Spleen (tissue), 11 donors: ENCODE measurements around the gene ADORA1. TPM values are rescaled to one million over a fixed set of nuclear protein-coding genes. Genes with fewer than 3 reads are reported as not detected.
A peak's percentile ranks its signal among the peaks of the same experiment; 100 is the strongest.

ENCODE experiments used
- DNase-seq: peaks from one replicate; pipeline ENCODE4 v3.0.0-alpha.2; 2020
- H3K27ac ChIP-seq, 8 donors: fragments of 200-600 bp; sonication (generic) in 7 of 8; 1 replicate in 4 of 8; 2 replicates in 4 of 8; pipeline versions ENCODE4 v1.5.0 to v1.8.0; 2016 to 2021; ENCODE audit warnings: inconsistent platforms in 4 of 8, mild to moderate bottlenecking in 4 of 8, moderate library complexity in 1 of 8
- H3K27me3 ChIP-seq, 7 donors: fragments of 200-600 bp; sonication (generic) in 6 of 7; replicated peaks in 1 of 7; 1 replicate in 4 of 7; 2 replicates in 3 of 7; pipeline versions ENCODE4 v1.5.0 to v1.8.0; 2016 to 2021; ENCODE audit warnings: inconsistent platforms in 3 of 7, mild to moderate bottlenecking in 1 of 7
- H3K36me3 ChIP-seq, 6 donors: fragments of 200-600 bp; sonication (generic) in 5 of 6; 1 replicate in 4 of 6; 2 replicates in 2 of 6; pipeline versions ENCODE4 v1.5.0 to v1.8.0; 2016 to 2021; ENCODE audit warnings: inconsistent platforms in 2 of 6
- H3K4me1 ChIP-seq, 6 donors: fragments of 200-600 bp; sonication (generic) in 5 of 6; 1 replicate in 3 of 6; 2 replicates in 3 of 6; pipeline versions ENCODE4 v1.5.0 to v1.8.0; 2016 to 2021; ENCODE audit warnings: inconsistent platforms in 3 of 6
- H3K4me3 ChIP-seq, 8 donors: fragments of 200-600 bp; sonication (generic) in 7 of 8; 1 replicate in 4 of 8; 2 replicates in 4 of 8; pipeline versions ENCODE4 v1.5.0 to v1.8.0; 2016 to 2021; ENCODE audit warnings: inconsistent platforms in 4 of 8, mild to moderate bottlenecking in 4 of 8, moderate library complexity in 2 of 8
- H3K9me3 ChIP-seq, 8 donors: fragments of 200-600 bp; sonication (generic) in 7 of 8; 1 replicate in 4 of 8; 2 replicates in 4 of 8; pipeline versions ENCODE4 v1.5.0 to v1.8.0; 2016 to 2021; ENCODE audit warnings: inconsistent platforms in 4 of 8
- CTCF ChIP-seq, 11 experiments: fragments of 200-600 bp in 7 of 11; fragments of 450-650 bp in 4 of 11; sonication (generic) in 4 of 11; IDR thresholded peaks in 8 of 11; conservative IDR thresholded peaks in 3 of 11; 1 replicate in 7 of 11; 2 replicates in 4 of 11; pipeline versions ENCODE4 v1.4.0 to v1.8.0; 2016 to 2021; ENCODE audit warnings: antibody characterized with exemption in 11 of 11, inconsistent platforms in 4 of 11, mild to moderate bottlenecking in 1 of 11
- POLR2A ChIP-seq, 3 donors: fragments of 450-650 bp; IDR thresholded peaks; one replicate each; pipeline ENCODE4 v1.5.1; 2017; ENCODE audit warnings: antibody characterized with exemption in 3 of 3, mild to moderate bottlenecking in 1 of 3
- POLR2AphosphoS5 ChIP-seq, 3 donors: sonication (generic); formaldehyde crosslinking; IDR thresholded peaks; one replicate each; pipeline ENCODE4 v1.5.1; 2017; ENCODE audit warnings: antibody characterized with exemption in 3 of 3
- WGBS, 5 donors: extraction: QIAGEN DNeasy Blood & Tissue Kit in 3 of 5; methylation state at CpG; one replicate each; pipeline versions ENCODE4 v1.1.5 to v1.1.7; 2013 to 2018; 5-methylcytosine and 5-hydroxymethylcytosine counted together
- intact Hi-C: fragments of 100-400 bp; cut with DNase I; formaldehyde crosslinking; loops from one replicate; pipeline ENCODE4 v1.15.0; 2023; ENCODE audit warnings: low total_unique reads
- polyA plus RNA-seq, 3 donors: library from polyadenylated mRNA; stranded (reverse); fragments of 200-250 nt; gene quantifications; one replicate each; pipeline ENCODE4 v1.2.1, GENCODE V29; 2013
- total RNA-seq, 7 donors: library from RNA; depleted of rRNA in 3 of 7; stranded (reverse); fragments of >200 nt in 3 of 7; fragmentation: NEBNext Ultra II Directional in 4 of 7; extraction: Animal tissue kit (Norgen Biotek cat#: 25700) in 4 of 7; gene quantifications; one replicate each; pipeline versions ENCODE4 v1.1.0 to v1.2.1, GENCODE V29; 2016 to 2021
- donor health status: healthy with polysubstance abuse.
- donor health status: DM: no; HTN: no; CAD: no; lungs with moderate emphysema.
- donor health status: DM: no; HTN: no; CAD: no.
- donor health status: Bipolar disorder and iron deficiency.
- donor health status: healthy.
- donor health status: DM: no; HTN: no; CAD: no.
- donor health status: DM: yes; HTN: yes; CAD: no.

ADORA1 gene
- total and polyA plus RNA-seq, 10 donors = 0.37 to 13.5 (median 5.3) TPM

GRCh38 chr1:203117611-203118575 is 9.6 kb upstream of the ADORA1 start:
- peak in 9 of 11 experiments; percentile 50 to 80 (median 64) for TF ChIP-seq CTCF (IDR thresholded peaks at IDR 0.05 in 8 of 11, conservative IDR thresholded peaks at IDR 0.05 in 3 of 11)
- TF ChIP-seq POLR2A (IDR thresholded peaks at IDR 0.05) = no peak
- TF ChIP-seq POLR2AphosphoS5 (IDR thresholded peaks at IDR 0.05) = no peak
- H3K27ac ChIP-seq = peak overlapping the region in 1 of 8 donors; percentile 4
- 28 to 33% (median 29%) methylated on average over 34 to 35 of the region's 35 CpGs for WGBS, 5 donors
- H3K27me3 ChIP-seq = peaks cover 0 to 74% (median 12%) of the 10 kb centered on the region in 7 donors
- intact Hi-C loops = loop anchor here (5.0 kb wide), 1 partner anchor 99 kb away; no protein-coding TSS in a partner anchor
- no peaks in the 10 kb centered on the region for H3K9me3 ChIP-seq
- H3K4me3 ChIP-seq = no peak overlapping the region
- H3K4me1 ChIP-seq = peaks cover 0 to 21% (median 2%) of the 10 kb centered on the region in 6 donors
- no peaks in the 10 kb centered on the region for H3K36me3 ChIP-seq
- DNase-seq = peak; percentile 86

- WGBS, 5 donors = 67 to 79% (median 75%) methylated on average over 6 to 7 of the region's 7 CpGs
- intact Hi-C loops = no loop called here
- Histone ChIP-seq H3K36me3 (no peaks in the 10 kb centered on the region), H3K9me3 (no peaks in the 10 kb centered on the region), H3K27ac (no peak overlapping the region), H3K4me3 (no peak overlapping the region), H3K27me3 (peaks cover 0 to 95% (median 14%) of the 10 kb centered on the region in 7 donors), H3K4me1 (peaks cover 0 to 27% (median 5%) of the 10 kb centered on the region in 6 donors)
- TF ChIP-seq POLR2AphosphoS5 (IDR thresholded peaks at IDR 0.05) (no peak), CTCF (IDR thresholded peaks at IDR 0.05 in 8 of 11, conservative IDR thresholded peaks at IDR 0.05 in 3 of 11) (no peak), POLR2A (IDR thresholded peaks at IDR 0.05) (no peak)
- no peak for DNase-seq
Measured at GRCh38 chr1:203120325-203121153, 7.0 kb upstream of the ADORA1 start.

- intact Hi-C loops = no loop called here
- Histone ChIP-seq H3K4me3 (no peak overlapping the region), H3K36me3 (no peaks in the 10 kb centered on the region), H3K27ac (peak overlapping the region in 1 of 8 donors; percentile 21), H3K4me1 (peaks cover 0 to 36% (median 9%) of the 10 kb centered on the region in 6 donors), H3K9me3 (no peaks in the 10 kb centered on the region), H3K27me3 (peaks cover 0 to 95% (median 15%) of the 10 kb centered on the region in 7 donors)
- 31 to 37% (median 34%) methylated on average over 11 of the region's 11 CpGs for WGBS, 5 donors
- TF ChIP-seq POLR2AphosphoS5 (IDR thresholded peaks at IDR 0.05) (no peak), CTCF (IDR thresholded peaks at IDR 0.05 in 8 of 11, conservative IDR thresholded peaks at IDR 0.05 in 3 of 11) (no peak)
- DNase-seq = no peak
Measured at GRCh38 chr1:203121186-203122015, 6.1 kb upstream of the ADORA1 start.
